Hepatocyte (in vitro differentiated cells): ENCODE measurements around the gene USH2A. TPM values are rescaled to one million over a fixed set of nuclear protein-coding genes. Genes with fewer than 3 reads are reported as not detected.

Experiments used
- DNase-seq: peaks from one replicate; pipeline ENCODE4 v3.0.0-alpha.2; 2016; ENCODE audit warnings: low spot score
- H2AFZ ChIP-seq: fragments of 200-600 bp; sonication (generic); 2 replicates; pipeline ENCODE4 v1.6.0; 2016; ENCODE audit warnings: antibody characterized with exemption, mild to moderate bottlenecking
- H3K27ac ChIP-seq: fragments of 200-600 bp; sonication (generic); 2 replicates; pipeline ENCODE4 v1.5.1; 2016; ENCODE audit warnings: mild to moderate bottlenecking
- H3K27me3 ChIP-seq: fragments of 200-600 bp; sonication (generic); 2 replicates; pipeline ENCODE4 v1.6.1; 2016
- H3K36me3 ChIP-seq: fragments of 200-600 bp; sonication (generic); replicated peaks from 2 replicates; pipeline ENCODE4 v1.5.1; 2016; ENCODE audit warnings: low read depth; ENCODE audit not compliant: insufficient read depth
- H3K4me1 ChIP-seq: fragments of 200-600 bp; sonication (generic); 2 replicates; pipeline ENCODE4 v1.5.1; 2016; ENCODE audit warnings: mild to moderate bottlenecking, moderate library complexity; ENCODE audit not compliant: insufficient read depth
- H3K4me2 ChIP-seq: fragments of 200-600 bp; sonication (generic); 2 replicates; pipeline ENCODE4 v1.6.0; 2016
- H3K4me3 ChIP-seq: fragments of 200-600 bp; sonication (generic); 2 replicates; pipeline ENCODE4 v1.5.1; 2016; ENCODE audit warnings: mild to moderate bottlenecking
- H3K79me2 ChIP-seq: fragments of 200-600 bp; sonication (generic); 2 replicates; pipeline ENCODE4 v1.6.0; 2017; ENCODE audit warnings: mild to moderate bottlenecking
- H3K9me2 ChIP-seq: fragments of 200-600 bp; sonication (generic); replicated peaks from 2 replicates; pipeline ENCODE4 v1.6.0; 2017; ENCODE audit warnings: mild to moderate bottlenecking; ENCODE audit not compliant: insufficient read depth
- H3K9me3 ChIP-seq: fragments of 200-600 bp; sonication (generic); 2 replicates; pipeline ENCODE4 v1.5.1; 2016; ENCODE audit warnings: low read depth, mild to moderate bottlenecking
- H4K20me1 ChIP-seq: fragments of 200-600 bp; sonication (generic); 2 replicates; pipeline ENCODE4 v1.6.0; 2016; ENCODE audit warnings: mild to moderate bottlenecking; ENCODE audit not compliant: insufficient read depth, poor library complexity, severe bottlenecking
- CTCF ChIP-seq: fragments of 200-600 bp; sonication (generic); IDR thresholded peaks from 2 replicates; pipeline ENCODE4 v1.5.1; 2016; ENCODE audit warnings: antibody characterized with exemption, mild to moderate bottlenecking; ENCODE audit not compliant: poor library complexity
- EZH2 ChIP-seq: fragments of 200-600 bp; sonication (generic); IDR thresholded peaks from 2 replicates; pipeline ENCODE4 v1.6.1; 2016; ENCODE audit warnings: antibody characterized with exemption, mild to moderate bottlenecking, borderline replicate concordance
- EZH2phosphoT487 ChIP-seq: fragments of 200-600 bp; sonication (generic); IDR thresholded peaks from one replicate; pipeline ENCODE4 v1.6.1; 2018; ENCODE audit warnings: antibody characterized with exemption, mild to moderate bottlenecking, low read depth, moderate library complexity; ENCODE audit not compliant: unreplicated experiment, severe bottlenecking
- WGBS: methylation state at CpG from one replicate; pipeline ENCODE4 v1.1.6; 2016; ENCODE audit warnings: low lambda C conversion rate; ENCODE audit errors: missing lambda C conversion rate; 5-methylcytosine and 5-hydroxymethylcytosine counted together
- polyA plus RNA-seq: library from polyadenylated mRNA; unstranded; fragments of >200 nt; fragmentation: Nextera tagmentation; extraction: Ambion mirVana; gene quantifications from 2 replicates; pipeline ENCODE4 v1.2.1, GENCODE V29; 2016
- total RNA-seq: library from RNA; depleted of rRNA; stranded (reverse); fragments of >200 nt; gene quantifications from 2 replicates; pipeline ENCODE4 v1.2.3, GENCODE V29; 2014

The USH2A gene
- total and polyA plus RNA-seq, 2 experiments from 2014 or later = 0.07 TPM; not detected in 1

GRCh38 chr1:216281757-216282156 is 141.5 kb downstream of the USH2A start:
- no peak for TF ChIP-seq CTCF
- no peak for TF ChIP-seq EZH2phosphoT487
- no peaks in the 10 kb centered on the region for H3K36me3 ChIP-seq
- H3K9me3 ChIP-seq = no peaks in the 10 kb centered on the region
- no peaks in the 10 kb centered on the region for H3K4me1 ChIP-seq
- no peak overlapping the region for H3K4me2 ChIP-seq
- H3K79me2 ChIP-seq = no peaks in the 10 kb centered on the region
- no peaks in the 10 kb centered on the region for H4K20me1 ChIP-seq
- H3K4me3 ChIP-seq = no peak overlapping the region
- H3K9me2 ChIP-seq = no peaks in the 10 kb centered on the region
- 89% methylated on average over 2 of the region's 2 CpGs for WGBS
- no peak for DNase-seq
- H3K27me3 ChIP-seq = no peaks in the 10 kb centered on the region
- H2AFZ ChIP-seq = no peak overlapping the region
- H3K27ac ChIP-seq = no peak overlapping the region

GRCh38 chr1:216270086-216270773 is 153.0 kb downstream of the USH2A start:
- 90% methylated on average over 2 of the region's 2 CpGs for WGBS
- no peak overlapping the region for H3K27ac ChIP-seq
- no peaks in the 10 kb centered on the region for H3K4me1 ChIP-seq
- DNase-seq = no peak
- no peak overlapping the region for H2AFZ ChIP-seq
- TF ChIP-seq EZH2phosphoT487 (no peak), EZH2 (no peak), CTCF (no peak)
- H3K9me3 ChIP-seq = no peaks in the 10 kb centered on the region
- no peak overlapping the region for H3K4me3 ChIP-seq
- no peaks in the 10 kb centered on the region for H4K20me1 ChIP-seq
- no peak overlapping the region for H3K4me2 ChIP-seq
- H3K27me3 ChIP-seq = no peaks in the 10 kb centered on the region
- H3K9me2 ChIP-seq = no peaks in the 10 kb centered on the region
- no peaks in the 10 kb centered on the region for H3K79me2 ChIP-seq
- H3K36me3 ChIP-seq = no peaks in the 10 kb centered on the region

- Histone ChIP-seq H3K79me2 (no peaks in the 10 kb centered on the region), H3K4me2 (no peak overlapping the region), H3K4me3 (no peak overlapping the region), H3K9me3 (no peaks in the 10 kb centered on the region), H3K4me1 (no peaks in the 10 kb centered on the region), H4K20me1 (no peaks in the 10 kb centered on the region), H3K36me3 (no peaks in the 10 kb centered on the region), H3K9me2 (no peaks in the 10 kb centered on the region), H3K27ac (no peak overlapping the region), H2AFZ (no peak overlapping the region), H3K27me3 (no peaks in the 10 kb centered on the region)
- WGBS = 85% methylated on average over 3 of the region's 3 CpGs
- DNase-seq = no peak
- no peak for TF ChIP-seq CTCF
- no peak for TF ChIP-seq EZH2
- TF ChIP-seq EZH2phosphoT487 = no peak
Measured at GRCh38 chr1:216261631-216262030, 161.6 kb downstream of the USH2A start.

- H3K79me2 ChIP-seq = no peaks in the 10 kb centered on the region
- 95% methylated on average over 1 of the region's 1 CpG for WGBS
- H3K9me3 ChIP-seq = no peaks in the 10 kb centered on the region
- H3K36me3 ChIP-seq = no peaks in the 10 kb centered on the region
- H2AFZ ChIP-seq = no peak overlapping the region
- no peaks in the 10 kb centered on the region for H3K27me3 ChIP-seq
- no peaks in the 10 kb centered on the region for H3K9me2 ChIP-seq
- no peaks in the 10 kb centered on the region for H3K4me1 ChIP-seq
- no peak for DNase-seq
- H3K4me3 ChIP-seq = no peak overlapping the region
- no peak overlapping the region for H3K4me2 ChIP-seq
- TF ChIP-seq CTCF = no peak
- TF ChIP-seq EZH2 = no peak
- TF ChIP-seq EZH2phosphoT487 = no peak
- no peak overlapping the region for H3K27ac ChIP-seq
- no peaks in the 10 kb centered on the region for H4K20me1 ChIP-seq
Measured at GRCh38 chr1:216258856-216259255, 164.4 kb downstream of the USH2A start.
